Caco-2 (cell line): Measurements from ENCODE around the gene MYO1H. TPM values are rescaled to one million over a fixed set of nuclear protein-coding genes. Genes with fewer than 3 reads are reported as not detected.

ENCODE experiments used
- BruUV-seq: library from RNA; stranded (reverse); fragments of 400-500 nt; replicated peaks from 2 replicates; lab custom pipeline; 2021; lab: Mats Ljungman, UMichigan
- CTCF ChIA-PET: fragments of 300-600 bp; sonication (Branson Sonifier 250); formaldehyde crosslinking; loops from one replicate; lab custom pipeline; 2022; ENCODE audit warnings: antibody characterized with exemption; lab: Charles Lee
- POLR2A ChIA-PET: fragments of 300-600 bp; sonication (Branson Sonifier 250); formaldehyde crosslinking; loops from one replicate; lab custom pipeline; 2022; ENCODE audit warnings: antibody characterized with exemption; lab: Charles Lee
- DNase-seq, 2 experiments: peaks; one replicate each; pipeline versions ENCODE4 v3.0.0 to v3.0.0-alpha.2; 2020 to 2022
- H3K27me3 ChIP-seq: replicated peaks from 2 replicates; pipeline ENCODE4 v1.6.0; 2011; ENCODE audit warnings: low read length; ENCODE audit not compliant: control insufficient read depth, insufficient read depth
- H3K36me3 ChIP-seq: 2 replicates; pipeline ENCODE4 v1.5.1; 2011; ENCODE audit warnings: low read length; ENCODE audit not compliant: control insufficient read depth, insufficient read depth
- H3K4me1 ChIP-seq: fragments of 250-450 bp; sonication (Bioruptor Pico); 2 replicates; pipeline ENCODE4 v1.5.1; 2020; ENCODE audit warnings: mild to moderate bottlenecking
- H3K4me3 ChIP-seq: 2 replicates; pipeline ENCODE4 v1.5.1; 2011; ENCODE audit warnings: low read depth, mild to moderate bottlenecking, control low read depth, low read length
- H3K9me3 ChIP-seq: fragments of 250-450 bp; sonication (Bioruptor Pico); 2 replicates; pipeline ENCODE4 v1.5.1; 2020; ENCODE audit warnings: mild to moderate bottlenecking, moderate library complexity
- H3K27ac Mint-ChIP-seq: one replicate; pipeline ENCODE4 v1.8.0; 2022; ENCODE audit warnings: mixed read lengths; ENCODE audit not compliant: unreplicated experiment
- H3K27me3 Mint-ChIP-seq: one replicate; pipeline ENCODE4 v1.8.0; 2022; ENCODE audit warnings: mixed read lengths; ENCODE audit not compliant: insufficient read depth, unreplicated experiment
- H3K36me3 Mint-ChIP-seq: one replicate; pipeline ENCODE4 v1.8.0; 2022; ENCODE audit warnings: mild to moderate bottlenecking, mixed read lengths; ENCODE audit not compliant: insufficient read depth, unreplicated experiment
- H3K4me1 Mint-ChIP-seq: one replicate; pipeline ENCODE4 v1.8.0; 2022; ENCODE audit warnings: low read depth, mixed read lengths; ENCODE audit not compliant: unreplicated experiment
- H3K4me3 Mint-ChIP-seq: one replicate; pipeline ENCODE4 v1.8.0; 2022; ENCODE audit warnings: mild to moderate bottlenecking, moderate library complexity, mixed read lengths; ENCODE audit not compliant: unreplicated experiment
- H3K9me3 Mint-ChIP-seq: one replicate; pipeline ENCODE4 v1.8.0; 2022; ENCODE audit warnings: mixed read lengths; ENCODE audit not compliant: unreplicated experiment
- CTCF ChIP-seq, 2 experiments: fragments of 200-600 bp in 1 of 2; IDR thresholded peaks; 1 replicate in 1 of 2; 2 replicates in 1 of 2; pipeline versions ENCODE4 v1.5.1 to v1.8.0; 2011 to 2022; ENCODE audit warnings: antibody characterized with exemption in 1 of 2, control low read depth in 1 of 2, inconsistent platforms in 1 of 2, low read depth in 1 of 2, low read length in 1 of 2, mild to moderate bottlenecking in 1 of 2, moderate library complexity in 1 of 2; ENCODE audit not compliant: insufficient read depth in 1 of 2, severe bottlenecking in 1 of 2, unreplicated experiment in 1 of 2
- intact Hi-C: fragments of 100-400 bp; cut with micrococcal nuclease; formaldehyde crosslinking; loops from one replicate; pipeline ENCODE4 v1.10.0; 2022; ENCODE audit not compliant: unreplicated experiment
- total RNA-seq: library from RNA; stranded (reverse); gene quantifications from 2 replicates; pipeline ENCODE4 v1.2.3, GENCODE V29; 2022

MYO1H gene
- total RNA-seq, 1 experiment from 2014 or later, result 0.18 TPM

- H3K4me1 ChIP-seq, result no peaks in the 10 kb centered on the region
- no peak overlapping the region for H3K27ac Mint-ChIP-seq
- no peaks in the 10 kb centered on the region for H3K27me3 ChIP-seq
- CTCF ChIA-PET, result no interaction called here
- no TSS peak for BruUV-seq
- H3K4me3 ChIP-seq, result no peak overlapping the region
- H3K36me3 ChIP-seq, result no peaks in the 10 kb centered on the region; the same call in 1 of the 2 replicates
- no peak for TF ChIP-seq CTCF (IDR thresholded peaks at IDR 0.05; ENCODE audit: insufficient read depth in 1 of 2, low read depth in 1 of 2, low read length in 1 of 2, severe bottlenecking in 1 of 2, unreplicated experiment in 1 of 2)
- DNase-seq, result no peak
- no peaks in the 10 kb centered on the region for H3K9me3 ChIP-seq
- intact Hi-C loops, result no loop called here
- peaks cover 17% of the 10 kb centered on the region for H3K36me3 Mint-ChIP-seq
- POLR2A ChIA-PET, result no interaction called here
- H3K9me3 Mint-ChIP-seq, result no peaks in the 10 kb centered on the region
- no peaks in the 10 kb centered on the region for H3K4me1 Mint-ChIP-seq
- no peak overlapping the region for H3K4me3 Mint-ChIP-seq
- H3K27me3 Mint-ChIP-seq, result no peaks in the 10 kb centered on the region
Observed at GRCh38 chr12:109489955-109490565, 142.4 kb downstream of the MYO1H start.

- H3K27ac Mint-ChIP-seq, result no peak overlapping the region
- H3K36me3 ChIP-seq, result no peaks in the 10 kb centered on the region
- no peaks in the 10 kb centered on the region for H3K4me1 ChIP-seq
- H3K4me3 Mint-ChIP-seq, result no peak overlapping the region
- POLR2A ChIA-PET, result no interaction called here
- no peak overlapping the region for H3K4me3 ChIP-seq
- CTCF ChIA-PET, result no interaction called here
- no peaks in the 10 kb centered on the region for H3K4me1 Mint-ChIP-seq
- no peaks in the 10 kb centered on the region for H3K27me3 Mint-ChIP-seq
- intact Hi-C loops, result no loop called here
- no peaks in the 10 kb centered on the region for H3K27me3 ChIP-seq
- no TSS peak for BruUV-seq
- H3K9me3 Mint-ChIP-seq, result no peaks in the 10 kb centered on the region
- H3K36me3 Mint-ChIP-seq, result peaks cover 7% of the 10 kb centered on the region
- H3K9me3 ChIP-seq, result no peaks in the 10 kb centered on the region
- no peak for DNase-seq
- no peak for TF ChIP-seq CTCF (IDR thresholded peaks at IDR 0.05; ENCODE audit: insufficient read depth in 1 of 2, low read depth in 1 of 2, low read length in 1 of 2, severe bottlenecking in 1 of 2, unreplicated experiment in 1 of 2)
Observed at GRCh38 chr12:109491671-109492070, 144.0 kb downstream of the MYO1H start.

- Histone ChIP-seq H3K9me3 (no peaks in the 10 kb centered on the region), H3K4me3 (no peak overlapping the region), H3K36me3 (no peaks in the 10 kb centered on the region), H3K4me1 (no peaks in the 10 kb centered on the region), H3K27me3 (no peaks in the 10 kb centered on the region)
- TF ChIP-seq CTCF (IDR thresholded peaks at IDR 0.05; ENCODE audit: insufficient read depth in 1 of 2, low read depth in 1 of 2, low read length in 1 of 2, severe bottlenecking in 1 of 2, unreplicated experiment in 1 of 2), result no peak
- no peak overlapping the region for H3K4me3 Mint-ChIP-seq
- no peaks in the 10 kb centered on the region for H3K4me1 Mint-ChIP-seq
- H3K27me3 Mint-ChIP-seq, result no peaks in the 10 kb centered on the region
- POLR2A ChIA-PET, result no interaction called here
- H3K9me3 Mint-ChIP-seq, result no peaks in the 10 kb centered on the region
- intact Hi-C loops, result no loop called here
- DNase-seq, result no peak
- CTCF ChIA-PET, result no interaction called here
- no TSS peak for BruUV-seq
- H3K36me3 Mint-ChIP-seq, result peaks cover 7% of the 10 kb centered on the region
- no peak overlapping the region for H3K27ac Mint-ChIP-seq
Observed at GRCh38 chr12:109492371-109492770, 144.7 kb downstream of the MYO1H start.
